Neural cell (in vitro differentiated cells): ENCODE data around the gene CPEB3.

ENCODE experiments used
- POLR2AphosphoS5 ChIP-seq: IDR thresholded peaks from 2 replicates; pipeline ENCODE4 v1.6.1; 2012
- TAF1 ChIP-seq: IDR thresholded peaks from 2 replicates; pipeline ENCODE4 v1.6.1; 2012; ENCODE audit warnings: low read depth

GRCh38 chr10:92052741-92053140 is 238.1 kb downstream of the CPEB3 start:
- TF ChIP-seq TAF1 (no peak), POLR2AphosphoS5 (no peak)
